Liver (tissue), 2 donors: ENCODE results near the gene DRAXIN.

Experiments used
- CTCF ChIP-seq: fragments of 150-350 bp; IDR thresholded peaks from 2 replicates; pipeline ENCODE4 v1.5.1; 2017; ENCODE audit warnings: improper control_type of control experiment, low read depth, low read length; ENCODE audit not compliant: missing input control
- YY1 ChIP-seq: IDR thresholded peaks from 2 replicates; pipeline ENCODE4 v1.6.1; 2016; ENCODE audit warnings: antibody characterized with exemption, mild to moderate bottlenecking
- ZBTB33 ChIP-seq: IDR thresholded peaks from 2 replicates; pipeline ENCODE4 v1.6.1; 2016; ENCODE audit warnings: antibody characterized with exemption
- donor health status: healthy.

GRCh38 chr1:11673089-11673769, 18.3 kb upstream of the DRAXIN start:
- no peak for TF ChIP-seq CTCF
- TF ChIP-seq YY1, result no peak
- no peak for TF ChIP-seq ZBTB33
